Stimulated activated CD8-positive, alpha-beta memory T cell treated with anti-CD3 and anti-CD28 coated beads, Interleukin-15, amount 100 ng/mL, for 24 hours (primary cell): ENCODE data around the gene PLXNA3.

Experiments used
- DNase-seq: peaks from one replicate; pipeline ENCODE4 v3.0.0-alpha.2; 2020; ENCODE audit warnings: low read depth

Gene PLXNA3

GRCh38 chrX:154435171-154435733, 22.8 kb upstream of the PLXNA3 start:
- no peak for DNase-seq

- DNase-seq: no peak
Observed at GRCh38 chrX:154436374-154436982, 21.6 kb upstream of the PLXNA3 start.

GRCh38 chrX:154436983-154437752, 20.9 kb upstream of the PLXNA3 start, which contains the start of gene GDI1:
GDI1 (plus strand) TSS chrX:154437154; CDS start chrX:154437255, 101 bp downstream.
- no peak for DNase-seq

GRCh38 chrX:154437971-154438893, 19.8 kb upstream of the PLXNA3 start:
- no peak for DNase-seq

- DNase-seq: no peak
Observed at GRCh38 chrX:154439841-154440240, 18.2 kb upstream of the PLXNA3 start.

- DNase-seq: no peak
Observed at GRCh38 chrX:154440623-154441357, 17.3 kb upstream of the PLXNA3 start.

- DNase-seq: no peak
Observed at GRCh38 chrX:154441564-154441963, 16.5 kb upstream of the PLXNA3 start.

- no peak for DNase-seq
Observed at GRCh38 chrX:154441984-154442707, 15.9 kb upstream of the PLXNA3 start.

GRCh38 chrX:154443479-154443910, 14.6 kb upstream of the PLXNA3 start:
- no peak for DNase-seq

GRCh38 chrX:154443992-154444754, 13.9 kb upstream of the PLXNA3 start, which contains the start of gene FAM50A:
FAM50A (plus strand) TSS chrX:154444141; CDS start chrX:154444236, 95 bp downstream.
- peak; percentile 42 for DNase-seq

GRCh38 chrX:154444755-154445246, 13.3 kb upstream of the PLXNA3 start:
- no peak for DNase-seq

GRCh38 chrX:154445776-154446175, 12.3 kb upstream of the PLXNA3 start:
- no peak for DNase-seq

GRCh38 chrX:154446430-154446829, 11.7 kb upstream of the PLXNA3 start:
- DNase-seq: no peak

GRCh38 chrX:154448484-154448883, 9.6 kb upstream of the PLXNA3 start:
- no peak for DNase-seq

- no peak for DNase-seq
Observed at GRCh38 chrX:154449618-154450017, 8.5 kb upstream of the PLXNA3 start.

- no peak for DNase-seq
Observed at GRCh38 chrX:154450312-154450711, 7.8 kb upstream of the PLXNA3 start.

GRCh38 chrX:154452823-154453222, 5.3 kb upstream of the PLXNA3 start:
- DNase-seq: no peak

GRCh38 chrX:154457491-154458115, 478 bp upstream of the PLXNA3 start:
- no peak for DNase-seq
